Caco-2 (cell line): Measurements from ENCODE around the gene LRRC45. TPM values are rescaled to one million over a fixed set of nuclear protein-coding genes. Genes with fewer than 3 reads are reported as not detected.

ENCODE experiments used
- BruUV-seq: library from RNA; stranded (reverse); fragments of 400-500 nt; replicated peaks from 2 replicates; lab custom pipeline; 2021; lab: Mats Ljungman, UMichigan
- CTCF ChIA-PET: fragments of 300-600 bp; sonication (Branson Sonifier 250); formaldehyde crosslinking; loops from one replicate; lab custom pipeline; 2022; ENCODE audit warnings: antibody characterized with exemption; lab: Charles Lee
- POLR2A ChIA-PET: fragments of 300-600 bp; sonication (Branson Sonifier 250); formaldehyde crosslinking; loops from one replicate; lab custom pipeline; 2022; ENCODE audit warnings: antibody characterized with exemption; lab: Charles Lee
- DNase-seq, 2 experiments: peaks; one replicate each; pipeline versions ENCODE4 v3.0.0 to v3.0.0-alpha.2; 2020 to 2022
- H3K27me3 ChIP-seq: replicated peaks from 2 replicates; pipeline ENCODE4 v1.6.0; 2011; ENCODE audit warnings: low read length; ENCODE audit not compliant: control insufficient read depth, insufficient read depth
- H3K36me3 ChIP-seq: 2 replicates; pipeline ENCODE4 v1.5.1; 2011; ENCODE audit warnings: low read length; ENCODE audit not compliant: control insufficient read depth, insufficient read depth
- H3K4me1 ChIP-seq: fragments of 250-450 bp; sonication (Bioruptor Pico); 2 replicates; pipeline ENCODE4 v1.5.1; 2020; ENCODE audit warnings: mild to moderate bottlenecking
- H3K4me3 ChIP-seq: 2 replicates; pipeline ENCODE4 v1.5.1; 2011; ENCODE audit warnings: low read depth, mild to moderate bottlenecking, control low read depth, low read length
- H3K9me3 ChIP-seq: fragments of 250-450 bp; sonication (Bioruptor Pico); 2 replicates; pipeline ENCODE4 v1.5.1; 2020; ENCODE audit warnings: mild to moderate bottlenecking, moderate library complexity
- H3K27ac Mint-ChIP-seq: one replicate; pipeline ENCODE4 v1.8.0; 2022; ENCODE audit warnings: mixed read lengths; ENCODE audit not compliant: unreplicated experiment
- H3K27me3 Mint-ChIP-seq: one replicate; pipeline ENCODE4 v1.8.0; 2022; ENCODE audit warnings: mixed read lengths; ENCODE audit not compliant: insufficient read depth, unreplicated experiment
- H3K36me3 Mint-ChIP-seq: one replicate; pipeline ENCODE4 v1.8.0; 2022; ENCODE audit warnings: mild to moderate bottlenecking, mixed read lengths; ENCODE audit not compliant: insufficient read depth, unreplicated experiment
- H3K4me1 Mint-ChIP-seq: one replicate; pipeline ENCODE4 v1.8.0; 2022; ENCODE audit warnings: low read depth, mixed read lengths; ENCODE audit not compliant: unreplicated experiment
- H3K4me3 Mint-ChIP-seq: one replicate; pipeline ENCODE4 v1.8.0; 2022; ENCODE audit warnings: mild to moderate bottlenecking, moderate library complexity, mixed read lengths; ENCODE audit not compliant: unreplicated experiment
- H3K9me3 Mint-ChIP-seq: one replicate; pipeline ENCODE4 v1.8.0; 2022; ENCODE audit warnings: mixed read lengths; ENCODE audit not compliant: unreplicated experiment
- CTCF ChIP-seq, 2 experiments: fragments of 200-600 bp in 1 of 2; IDR thresholded peaks; 1 replicate in 1 of 2; 2 replicates in 1 of 2; pipeline versions ENCODE4 v1.5.1 to v1.8.0; 2011 to 2022; ENCODE audit warnings: antibody characterized with exemption in 1 of 2, control low read depth in 1 of 2, inconsistent platforms in 1 of 2, low read depth in 1 of 2, low read length in 1 of 2, mild to moderate bottlenecking in 1 of 2, moderate library complexity in 1 of 2; ENCODE audit not compliant: insufficient read depth in 1 of 2, severe bottlenecking in 1 of 2, unreplicated experiment in 1 of 2
- intact Hi-C: fragments of 100-400 bp; cut with micrococcal nuclease; formaldehyde crosslinking; loops from one replicate; pipeline ENCODE4 v1.10.0; 2022; ENCODE audit not compliant: unreplicated experiment
- total RNA-seq: library from RNA; stranded (reverse); gene quantifications from 2 replicates; pipeline ENCODE4 v1.2.3, GENCODE V29; 2022

The LRRC45 gene
- total RNA-seq, 1 experiment from 2014 or later = 33.2 TPM

DNA sequence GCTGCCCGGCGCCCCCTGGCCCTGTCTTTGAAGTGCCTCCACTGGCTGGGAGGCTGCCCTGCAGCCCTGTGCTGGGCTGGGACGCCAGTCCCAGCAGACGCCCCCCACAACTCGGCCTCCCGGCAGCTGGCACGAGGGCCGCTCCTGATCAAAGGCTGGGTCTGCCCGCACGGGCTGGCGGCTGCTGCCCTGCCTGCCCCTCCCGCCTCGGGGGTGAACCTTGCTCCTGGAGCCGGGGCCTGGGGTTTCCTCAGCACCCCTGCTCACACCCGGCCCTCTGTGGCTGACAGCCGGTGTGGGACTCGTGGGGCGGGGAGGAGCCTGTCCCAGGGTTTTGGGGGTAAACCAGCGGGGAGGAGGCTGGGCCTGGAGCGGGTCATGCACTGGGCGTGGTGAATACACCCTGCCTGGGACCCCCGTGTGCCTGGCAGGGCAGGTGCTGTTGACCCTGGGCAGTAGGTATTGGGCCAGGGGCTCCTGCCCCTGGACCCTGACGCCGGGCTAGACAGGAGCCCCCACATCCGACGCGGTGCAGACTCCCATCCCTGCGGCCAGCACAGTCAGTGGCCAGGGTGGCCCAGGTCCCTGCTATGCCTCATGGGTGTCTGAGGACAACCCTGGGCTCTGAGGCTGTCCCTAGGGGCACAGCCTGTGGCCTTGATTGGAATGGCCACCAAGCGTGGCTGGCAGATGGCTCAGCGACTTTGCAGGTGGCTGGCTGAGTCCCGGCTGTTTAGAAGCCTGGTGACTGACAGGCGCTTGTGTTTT, 22.1 kb upstream of the LRRC45 start:
- intact Hi-C loops = no loop called here
- no TSS peak for BruUV-seq
- H3K9me3 ChIP-seq = no peaks in the 10 kb centered on the region
- CTCF ChIA-PET = no interaction called here
- H3K4me1 Mint-ChIP-seq = no peaks in the 10 kb centered on the region
- peaks cover 19% of the 10 kb centered on the region for H3K4me1 ChIP-seq
- no peak overlapping the region for H3K4me3 ChIP-seq
- H3K36me3 Mint-ChIP-seq = peaks cover 12% of the 10 kb centered on the region
- no peak for TF ChIP-seq CTCF (IDR thresholded peaks at IDR 0.05; ENCODE audit: insufficient read depth in 1 of 2, low read depth in 1 of 2, low read length in 1 of 2, severe bottlenecking in 1 of 2, unreplicated experiment in 1 of 2)
- H3K36me3 ChIP-seq = no peaks in the 10 kb centered on the region; the same call in 1 of the 2 replicates
- H3K27me3 ChIP-seq = no peaks in the 10 kb centered on the region
- H3K27me3 Mint-ChIP-seq = no peaks in the 10 kb centered on the region
- H3K9me3 Mint-ChIP-seq = no peaks in the 10 kb centered on the region
- POLR2A ChIA-PET = no interaction called here
- H3K4me3 Mint-ChIP-seq = no peak overlapping the region
- H3K27ac Mint-ChIP-seq = peak overlapping the region; percentile 70
- DNase-seq = no peak

GRCh38 chr17:82001571-82002056, 21.5 kb upstream of the LRRC45 start:
- Histone ChIP-seq H3K4me3 (no peak overlapping the region), H3K36me3 (no peaks in the 10 kb centered on the region; the same call in 1 of the 2 replicates), H3K9me3 (no peaks in the 10 kb centered on the region), H3K27me3 (no peaks in the 10 kb centered on the region), H3K4me1 (peaks cover 19% of the 10 kb centered on the region)
- Mint-ChIP-seq H3K27ac (peak overlapping the region; percentile 29), H3K36me3 (peaks cover 12% of the 10 kb centered on the region), H3K9me3 (no peaks in the 10 kb centered on the region), H3K4me3 (no peak overlapping the region), H3K4me1 (no peaks in the 10 kb centered on the region), H3K27me3 (no peaks in the 10 kb centered on the region)
- POLR2A ChIA-PET = no interaction called here
- no peak for TF ChIP-seq CTCF (IDR thresholded peaks at IDR 0.05; ENCODE audit: insufficient read depth in 1 of 2, low read depth in 1 of 2, low read length in 1 of 2, severe bottlenecking in 1 of 2, unreplicated experiment in 1 of 2)
- intact Hi-C loops = no loop called here
- CTCF ChIA-PET = no interaction called here
- BruUV-seq = no TSS peak
- DNase-seq = no peak

- Histone ChIP-seq H3K27me3 (no peaks in the 10 kb centered on the region), H3K9me3 (no peaks in the 10 kb centered on the region), H3K36me3 (no peaks in the 10 kb centered on the region; the same call in 1 of the 2 replicates), H3K4me3 (no peak overlapping the region), H3K4me1 (peaks cover 19% of the 10 kb centered on the region)
- ChIA-PET POLR2A (interaction anchor here (0.6 to 2.3 kb wide), 2 partner anchors 19 to 20 kb away, joined by 3 to 9 read pairs; partner anchors contain the start of genes CENPX and LRRC45), CTCF (interaction anchor here (0.6 to 1.9 kb wide), 2 partner anchors 16 to 88 kb away, joined by 3 to 9 read pairs; no protein-coding TSS in a partner anchor)
- no peaks in the 10 kb centered on the region for H3K27me3 Mint-ChIP-seq
- intact Hi-C loops = no loop called here
- no TSS peak for BruUV-seq
- no peak overlapping the region for H3K27ac Mint-ChIP-seq
- H3K9me3 Mint-ChIP-seq = no peaks in the 10 kb centered on the region
- peak; percentile 71 to 80 for DNase-seq
- H3K4me3 Mint-ChIP-seq = no peak overlapping the region
- H3K4me1 Mint-ChIP-seq = no peaks in the 10 kb centered on the region
- H3K36me3 Mint-ChIP-seq = peaks cover 17% of the 10 kb centered on the region
- TF ChIP-seq CTCF (IDR thresholded peaks at IDR 0.05; ENCODE audit: insufficient read depth in 1 of 2, low read depth in 1 of 2, low read length in 1 of 2, severe bottlenecking in 1 of 2, unreplicated experiment in 1 of 2) = no peak
These were observed 19.4 kb upstream of the LRRC45 start for GRCh38 chr17:82003411-82004381.
